ENCODE data around the gene POFUT2. TPM values are rescaled to one million over a fixed set of nuclear protein-coding genes. Genes with fewer than 3 reads are reported as not detected.

The POFUT2 gene
- total RNA-seq, 2 experiments from 2014 or later = 14.4 to 15.9 TPM

DNA sequence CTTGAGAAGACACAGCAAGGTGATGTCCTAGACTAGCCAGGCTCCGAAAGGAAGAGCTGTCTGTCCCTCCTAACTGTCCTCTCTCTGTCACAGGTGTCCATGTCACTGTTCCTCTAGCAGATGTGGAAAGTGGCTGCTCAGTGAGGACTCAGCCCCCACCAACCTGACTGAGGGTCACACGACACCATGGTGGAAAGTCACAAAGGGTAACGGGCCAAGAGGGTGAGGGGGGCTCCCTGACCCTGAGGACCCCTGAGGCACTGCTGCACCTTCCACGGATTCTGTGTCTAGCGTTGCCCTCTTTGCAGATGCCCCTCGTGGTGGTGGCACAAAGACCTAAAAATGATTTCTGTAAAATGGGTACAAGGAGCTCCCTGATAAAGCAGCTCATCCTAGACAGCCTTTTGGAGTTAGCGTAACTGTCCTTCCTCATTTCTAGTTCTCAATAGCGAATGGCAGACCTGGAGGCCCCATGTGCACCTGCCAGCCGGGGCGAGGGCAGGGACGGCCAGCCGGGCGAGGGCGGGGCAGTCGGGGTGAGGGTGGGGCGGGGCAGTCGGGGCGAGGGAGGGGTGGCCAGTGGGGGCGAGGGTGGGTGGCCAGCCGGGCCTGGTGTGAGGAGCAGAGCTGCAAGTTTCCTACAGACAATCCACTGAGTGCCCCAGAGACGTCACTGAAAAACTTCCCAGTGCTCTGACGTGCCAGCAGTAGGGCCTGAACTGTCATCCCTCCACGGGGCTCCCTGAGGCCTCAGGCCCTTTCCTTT is 23.4 kb downstream of the POFUT2 start:
- Mint-ChIP-seq H3K36me3 (ENCODE audit: low read depth) (peaks cover 16% of the 10 kb centered on the region), H3K4me1 (ENCODE audit: low read depth) (peaks cover 15% of the 10 kb centered on the region), H3K27ac (no peak overlapping the region), H3K9me3 (no peaks in the 10 kb centered on the region), H3K27me3 (ENCODE audit: low read depth) (no peaks in the 10 kb centered on the region), H3K4me3 (no peak overlapping the region)
- CTCF ChIA-PET = no interaction called here
- DNase-seq = no peak
- intact Hi-C loops (cut with micrococcal nuclease) = no loop called here

GRCh38 chr21:45263534-45263933 is 24.2 kb downstream of the POFUT2 start:
- no peak overlapping the region for H3K27ac Mint-ChIP-seq
- H3K4me1 Mint-ChIP-seq (ENCODE audit: low read depth) = peaks cover 15% of the 10 kb centered on the region
- H3K9me3 Mint-ChIP-seq = no peaks in the 10 kb centered on the region
- H3K4me3 Mint-ChIP-seq = no peak overlapping the region
- no peaks in the 10 kb centered on the region for H3K27me3 Mint-ChIP-seq (ENCODE audit: low read depth)
- CTCF ChIA-PET = no interaction called here
- H3K36me3 Mint-ChIP-seq (ENCODE audit: low read depth) = peaks cover 16% of the 10 kb centered on the region
- DNase-seq = no peak
- intact Hi-C loops (cut with micrococcal nuclease) = no loop called here

DNA sequence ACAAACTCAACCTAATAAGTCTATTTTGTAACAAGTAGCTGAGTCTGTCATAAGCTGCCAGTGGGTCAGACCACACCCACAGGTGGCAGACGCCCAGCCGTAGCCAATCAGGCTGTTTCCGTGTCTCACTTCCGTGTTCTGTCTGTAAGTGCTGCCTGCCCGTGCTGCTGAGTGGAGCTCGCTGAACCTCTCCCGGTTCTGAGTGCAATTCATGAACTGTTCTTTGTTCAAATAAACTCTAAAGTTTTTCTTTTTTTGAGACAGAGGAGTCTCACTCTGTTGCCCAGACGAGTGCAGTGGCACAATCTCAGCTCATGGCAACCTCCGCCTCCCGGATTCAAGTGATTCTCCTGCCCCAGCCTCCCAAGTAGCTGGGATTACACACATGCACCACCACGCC is 25.1 kb downstream of the POFUT2 start:
- H3K27me3 Mint-ChIP-seq (ENCODE audit: low read depth) = no peaks in the 10 kb centered on the region
- CTCF ChIA-PET = no interaction called here
- no peak for DNase-seq
- no peak overlapping the region for H3K4me3 Mint-ChIP-seq
- intact Hi-C loops (cut with micrococcal nuclease) = no loop called here
- no peaks in the 10 kb centered on the region for H3K9me3 Mint-ChIP-seq
- no peak overlapping the region for H3K27ac Mint-ChIP-seq
- peaks cover 13% of the 10 kb centered on the region for H3K36me3 Mint-ChIP-seq (ENCODE audit: low read depth)
- peaks cover 13% of the 10 kb centered on the region for H3K4me1 Mint-ChIP-seq (ENCODE audit: low read depth)

DNA sequence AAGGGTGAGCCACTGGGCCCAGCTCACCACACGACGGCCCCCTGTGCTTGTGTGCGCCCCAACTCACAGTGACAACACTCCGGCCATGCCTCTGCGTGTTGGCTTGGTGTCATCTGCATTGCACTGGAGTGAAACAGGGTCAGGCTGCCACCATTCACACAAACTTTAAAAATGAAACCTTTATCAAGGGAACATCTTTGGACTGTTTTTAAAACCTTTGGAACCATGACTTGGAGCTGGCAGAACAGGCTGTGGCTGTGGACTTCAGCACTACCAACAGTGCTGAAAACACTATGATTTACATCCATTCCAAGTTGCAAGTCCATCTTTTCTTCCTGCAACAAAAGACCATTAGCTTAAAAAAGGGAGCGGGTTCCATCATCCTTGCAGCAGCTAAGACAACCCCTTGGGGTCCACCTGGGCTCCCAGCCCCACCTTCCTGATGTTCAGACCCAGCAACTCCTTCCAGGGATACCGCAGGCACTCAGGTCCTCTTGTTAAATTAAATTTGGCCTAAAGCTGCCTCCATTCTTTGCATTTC is 25.6 kb downstream of the POFUT2 start:
- Mint-ChIP-seq H3K27ac (no peak overlapping the region), H3K4me1 (ENCODE audit: low read depth) (peaks cover 11% of the 10 kb centered on the region), H3K4me3 (no peak overlapping the region), H3K27me3 (ENCODE audit: low read depth) (no peaks in the 10 kb centered on the region), H3K9me3 (no peaks in the 10 kb centered on the region), H3K36me3 (ENCODE audit: low read depth) (peaks cover 10% of the 10 kb centered on the region)
- intact Hi-C loops (cut with micrococcal nuclease) = no loop called here
- no peak for DNase-seq
- CTCF ChIA-PET = no interaction called here

- H3K4me3 Mint-ChIP-seq = no peak overlapping the region
- peaks cover 2% of the 10 kb centered on the region for H3K4me1 Mint-ChIP-seq (ENCODE audit: low read depth)
- peaks cover 4% of the 10 kb centered on the region for H3K36me3 Mint-ChIP-seq (ENCODE audit: low read depth)
- CTCF ChIA-PET = no interaction called here
- no peak overlapping the region for H3K27ac Mint-ChIP-seq
- no peak for DNase-seq
- no peaks in the 10 kb centered on the region for H3K9me3 Mint-ChIP-seq
- no peaks in the 10 kb centered on the region for H3K27me3 Mint-ChIP-seq (ENCODE audit: low read depth)
- intact Hi-C loops (cut with micrococcal nuclease) = no loop called here
These were observed 26.6 kb downstream of the POFUT2 start for GRCh38 chr21:45261093-45261492.

- intact Hi-C loops (cut with micrococcal nuclease) = no loop called here
- no peaks in the 10 kb centered on the region for H3K27me3 Mint-ChIP-seq (ENCODE audit: low read depth)
- H3K4me3 Mint-ChIP-seq = no peak overlapping the region
- no peaks in the 10 kb centered on the region for H3K9me3 Mint-ChIP-seq
- no peak for DNase-seq
- H3K27ac Mint-ChIP-seq = no peak overlapping the region
- H3K36me3 Mint-ChIP-seq (ENCODE audit: low read depth) = no peaks in the 10 kb centered on the region
- H3K4me1 Mint-ChIP-seq (ENCODE audit: low read depth) = peaks cover 4% of the 10 kb centered on the region
- CTCF ChIA-PET = no interaction called here
These were observed 27.4 kb downstream of the POFUT2 start for GRCh38 chr21:45260191-45260825.

DNA sequence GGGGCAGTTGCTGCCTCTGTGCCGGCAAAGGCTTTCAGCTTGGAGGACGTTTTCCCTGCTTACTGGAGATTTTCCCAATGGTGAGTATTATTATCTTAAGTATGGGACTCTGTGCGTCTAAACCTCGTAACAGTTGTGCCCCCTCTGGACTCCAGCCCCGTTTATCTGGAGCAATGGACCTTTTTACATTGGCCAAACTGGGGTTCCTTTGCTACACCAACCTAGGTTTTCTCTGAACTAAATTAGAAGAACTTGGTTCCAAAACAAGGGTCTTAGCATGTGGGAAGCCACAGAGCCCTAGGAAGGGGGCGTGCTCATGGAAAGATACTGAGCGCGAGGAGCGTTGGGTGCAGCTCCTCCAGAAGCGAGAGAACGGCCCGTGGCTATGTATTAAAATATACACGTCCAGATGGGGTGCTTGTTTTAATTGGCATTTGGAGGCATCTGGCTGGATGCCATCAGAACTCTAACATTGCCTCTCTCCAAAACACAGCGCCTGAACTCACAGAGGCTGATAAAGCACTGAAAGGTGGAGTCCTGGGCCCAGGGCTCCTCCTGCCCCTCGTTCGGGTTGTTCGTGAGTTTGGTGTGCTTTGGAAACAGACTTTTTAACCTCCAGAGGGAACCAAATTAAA is 28.4 kb downstream of the POFUT2 start:
- Mint-ChIP-seq H3K4me1 (ENCODE audit: low read depth) (peaks cover 9% of the 10 kb centered on the region), H3K27me3 (ENCODE audit: low read depth) (peaks cover 8% of the 10 kb centered on the region), H3K36me3 (ENCODE audit: low read depth) (no peaks in the 10 kb centered on the region), H3K4me3 (no peak overlapping the region), H3K9me3 (no peaks in the 10 kb centered on the region), H3K27ac (no peak overlapping the region)
- intact Hi-C loops (cut with micrococcal nuclease) = no loop called here
- CTCF ChIA-PET = no interaction called here
- DNase-seq = no peak

GRCh38 chr21:45258466-45258865 is 29.2 kb downstream of the POFUT2 start:
- no peaks in the 10 kb centered on the region for H3K36me3 Mint-ChIP-seq (ENCODE audit: low read depth)
- H3K4me1 Mint-ChIP-seq (ENCODE audit: low read depth) = peaks cover 9% of the 10 kb centered on the region
- H3K27me3 Mint-ChIP-seq (ENCODE audit: low read depth) = peaks cover 9% of the 10 kb centered on the region
- no peak for DNase-seq
- H3K4me3 Mint-ChIP-seq = no peak overlapping the region
- H3K9me3 Mint-ChIP-seq = no peaks in the 10 kb centered on the region
- CTCF ChIA-PET = no interaction called here
- intact Hi-C loops (cut with micrococcal nuclease) = no loop called here
- no peak overlapping the region for H3K27ac Mint-ChIP-seq

DNA sequence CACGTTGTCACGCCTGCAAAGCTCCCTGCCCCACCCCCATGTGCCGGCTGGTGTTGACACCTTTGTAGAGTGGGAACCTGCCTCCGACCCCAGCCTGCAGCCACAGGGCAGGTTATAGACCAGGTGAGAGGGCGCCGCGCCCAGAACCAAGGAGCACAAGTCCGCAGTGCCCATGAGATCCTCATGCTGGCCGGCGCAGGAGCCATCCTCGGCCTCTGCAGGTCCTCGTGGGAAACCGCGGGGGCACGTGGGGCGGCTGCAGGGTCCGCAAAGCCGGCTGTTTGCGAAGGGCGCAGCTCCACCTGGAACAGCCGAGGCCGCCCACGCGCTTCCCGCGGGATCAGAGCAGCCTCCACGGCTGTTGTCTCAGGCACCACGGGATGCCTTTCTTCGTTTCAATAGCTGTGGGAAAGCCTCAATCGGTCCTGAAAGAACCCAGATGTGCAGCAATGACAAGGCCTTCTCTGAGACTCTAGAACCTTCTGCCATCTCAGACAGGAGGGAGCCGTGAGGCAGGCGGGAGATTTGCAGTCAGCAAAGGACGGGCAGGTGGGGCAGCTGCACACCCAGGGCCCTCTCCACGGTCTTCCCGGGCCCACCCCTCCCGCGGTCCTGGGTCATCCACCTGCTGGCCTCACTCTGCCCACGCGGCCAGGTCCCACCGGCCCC is 29.9 kb downstream of the POFUT2 start:
- no peaks in the 10 kb centered on the region for H3K36me3 Mint-ChIP-seq (ENCODE audit: low read depth)
- H3K4me3 Mint-ChIP-seq = no peak overlapping the region
- H3K9me3 Mint-ChIP-seq = no peaks in the 10 kb centered on the region
- CTCF ChIA-PET = no interaction called here
- peaks cover 9% of the 10 kb centered on the region for H3K4me1 Mint-ChIP-seq (ENCODE audit: low read depth)
- DNase-seq = no peak
- no peak overlapping the region for H3K27ac Mint-ChIP-seq
- peaks cover 9% of the 10 kb centered on the region for H3K27me3 Mint-ChIP-seq (ENCODE audit: low read depth)
- intact Hi-C loops (cut with micrococcal nuclease) = no loop called here

GRCh38 chr21:45256912-45257672 is 30.6 kb downstream of the POFUT2 start:
- peaks cover 9% of the 10 kb centered on the region for H3K27me3 Mint-ChIP-seq (ENCODE audit: low read depth)
- CTCF ChIA-PET = no interaction called here
- H3K27ac Mint-ChIP-seq = no peak overlapping the region
- no peaks in the 10 kb centered on the region for H3K9me3 Mint-ChIP-seq
- peaks cover 9% of the 10 kb centered on the region for H3K4me1 Mint-ChIP-seq (ENCODE audit: low read depth)
- H3K4me3 Mint-ChIP-seq = no peak overlapping the region
- DNase-seq = no peak
- intact Hi-C loops (cut with micrococcal nuclease) = no loop called here
- no peaks in the 10 kb centered on the region for H3K36me3 Mint-ChIP-seq (ENCODE audit: low read depth)

DNA sequence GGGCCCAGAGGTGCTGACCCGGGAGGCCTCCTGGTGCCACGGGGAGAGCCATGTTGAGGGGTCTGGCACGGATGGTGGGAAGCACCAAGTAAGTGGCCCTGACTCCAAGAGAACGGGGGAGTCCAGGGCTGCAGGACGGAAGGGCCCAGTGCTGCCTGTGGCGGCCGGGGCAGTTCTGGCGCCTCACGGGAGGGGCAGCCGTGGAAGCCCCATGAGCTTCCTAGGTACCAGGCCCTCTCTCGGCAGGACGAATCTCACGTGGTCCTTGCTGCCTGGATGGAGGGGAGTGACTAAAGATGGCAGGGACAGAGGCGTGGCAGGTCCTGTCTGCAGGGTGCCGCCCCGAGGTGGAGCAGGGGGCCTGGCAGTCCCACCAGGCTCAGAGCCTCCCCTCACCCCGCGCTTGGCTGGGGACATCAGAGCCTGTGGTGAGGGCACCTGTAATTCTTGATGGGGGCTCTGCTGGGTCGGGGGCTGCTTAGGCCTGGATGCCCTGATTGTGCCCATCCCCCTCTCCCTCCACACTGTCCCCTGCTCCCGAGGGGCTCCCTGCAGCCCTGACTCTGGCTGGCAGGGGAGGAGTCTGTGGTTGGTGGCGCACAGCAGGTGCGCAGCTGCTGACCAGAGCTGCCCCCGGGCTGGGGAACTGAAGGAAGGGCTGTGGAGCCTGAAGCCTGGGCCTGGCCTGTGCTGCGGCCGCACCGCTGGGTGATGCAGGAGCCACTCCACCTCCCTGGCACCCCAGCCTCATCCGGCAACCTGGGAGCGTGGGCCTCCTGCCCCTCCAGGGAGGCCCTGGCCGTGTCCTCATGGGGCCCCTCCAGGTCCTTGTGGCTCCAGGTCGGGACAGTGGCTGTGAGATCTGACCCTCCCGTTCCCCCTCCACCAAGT is 31.4 kb downstream of the POFUT2 start:
- Mint-ChIP-seq H3K9me3 (no peaks in the 10 kb centered on the region), H3K4me1 (ENCODE audit: low read depth) (peaks cover 9% of the 10 kb centered on the region), H3K27ac (no peak overlapping the region), H3K36me3 (ENCODE audit: low read depth) (no peaks in the 10 kb centered on the region), H3K27me3 (ENCODE audit: low read depth) (peaks cover 9% of the 10 kb centered on the region), H3K4me3 (no peak overlapping the region)
- CTCF ChIA-PET = no interaction called here
- intact Hi-C loops (cut with micrococcal nuclease) = no loop called here
- DNase-seq = no peak
